Measurements from ENCODE around the gene DCAF15.

- TF ChIP-seq CTCF (IDR thresholded peaks at IDR 0.05) = peak in 2 of 6 experiments; percentile 10 to 36
- TF ChIP-seq POLR2A (IDR thresholded peaks at IDR 0.05) = peak in 1 of 2 donors; percentile 49
These were observed 54.7 kb downstream of the DCAF15 start for GRCh38 chr19:14006766-14007562.
